Liver (tissue), 9 donors: ENCODE measurements around the gene TMEM131. TPM values are rescaled to one million over a fixed set of nuclear protein-coding genes. Genes with fewer than 3 reads are reported as not detected.

ENCODE experiments used
- DNase-seq: peaks from one replicate; pipeline ENCODE4 v3.0.0-alpha.2; 2017; ENCODE audit warnings: low spot score
- H3K27ac ChIP-seq, 2 donors: one replicate each; pipeline ENCODE4 v1.7.0; 2013; ENCODE audit warnings: inconsistent platforms in 2 of 2, low read length in 2 of 2, control low read depth in 1 of 2, low read depth in 1 of 2, mild to moderate bottlenecking in 1 of 2
- H3K27me3 ChIP-seq, 4 donors: one replicate each; pipeline versions ENCODE4 v1.6.1 to v1.7.0; 2013; ENCODE audit warnings: low read length in 3 of 4, inconsistent platforms in 1 of 4, mild to moderate bottlenecking in 1 of 4, moderate library complexity in 1 of 4; ENCODE audit not compliant: control insufficient read depth in 4 of 4, insufficient read depth in 4 of 4
- H3K36me3 ChIP-seq, 4 donors: one replicate each; pipeline versions ENCODE4 v1.6.1 to v1.7.0; 2013; ENCODE audit warnings: low read length in 3 of 4, mild to moderate bottlenecking in 3 of 4, low read depth in 1 of 4, moderate library complexity in 1 of 4; ENCODE audit not compliant: control insufficient read depth in 4 of 4, insufficient read depth in 3 of 4
- H3K4me1 ChIP-seq, 4 donors: one replicate each; pipeline versions ENCODE4 v1.6.1 to v1.7.0; 2013; ENCODE audit warnings: low read length in 3 of 4, mild to moderate bottlenecking in 3 of 4, moderate library complexity in 1 of 4; ENCODE audit not compliant: control insufficient read depth in 4 of 4, insufficient read depth in 4 of 4
- H3K4me3 ChIP-seq, 3 donors: one replicate each; pipeline versions ENCODE4 v1.6.1 to v1.7.0; 2013; ENCODE audit warnings: low read length in 3 of 3, control low read depth in 1 of 3, low read depth in 1 of 3, mild to moderate bottlenecking in 1 of 3
- H3K9ac ChIP-seq, 2 donors: one replicate each; pipeline ENCODE4 v1.7.0; 2013; ENCODE audit warnings: low read length in 2 of 2, mild to moderate bottlenecking in 2 of 2, moderate library complexity in 2 of 2, control low read depth in 1 of 2, low read depth in 1 of 2
- H3K9me3 ChIP-seq, 4 donors: one replicate each; pipeline versions ENCODE4 v1.6.1 to v1.7.0; 2013; ENCODE audit warnings: low read length in 3 of 4; ENCODE audit not compliant: control insufficient read depth in 4 of 4
- ATF3 ChIP-seq: IDR thresholded peaks from 2 replicates; pipeline ENCODE4 v1.6.1; 2016; ENCODE audit warnings: antibody characterized with exemption
- CTCF ChIP-seq: fragments of 150-350 bp; IDR thresholded peaks from 2 replicates; pipeline ENCODE4 v1.5.1; 2017; ENCODE audit warnings: improper control_type of control experiment, low read depth, low read length; ENCODE audit not compliant: missing input control
- EGR1 ChIP-seq, 2 donors: IDR thresholded peaks; 2 replicates each; pipeline ENCODE4 v1.6.1; 2016 to 2018; ENCODE audit warnings: antibody characterized with exemption in 2 of 2, low read depth in 2 of 2
- FOXA1 ChIP-seq: IDR thresholded peaks from 2 replicates; pipeline ENCODE4 v1.6.1; 2016; ENCODE audit warnings: antibody characterized with exemption
- FOXA2 ChIP-seq: IDR thresholded peaks from 2 replicates; pipeline ENCODE4 v1.6.1; 2016; ENCODE audit warnings: antibody characterized with exemption
- GABPA ChIP-seq, 2 donors: IDR thresholded peaks in 1 of 2; conservative IDR thresholded peaks in 1 of 2; 2 replicates each; pipeline ENCODE4 v1.6.1; 2016; ENCODE audit warnings: antibody characterized with exemption in 2 of 2, mild to moderate bottlenecking in 1 of 2, moderate library complexity in 1 of 2
- HNF4A ChIP-seq, 2 donors: conservative IDR thresholded peaks; 2 replicates each; pipeline ENCODE4 v1.6.1; 2016; ENCODE audit warnings: antibody characterized with exemption in 2 of 2, mild to moderate bottlenecking in 2 of 2
- HNF4G ChIP-seq: IDR thresholded peaks from 2 replicates; pipeline ENCODE4 v1.6.1; 2016; ENCODE audit warnings: antibody characterized with exemption
- JUND ChIP-seq, 2 donors: IDR thresholded peaks; 2 replicates each; pipeline ENCODE4 v1.6.1; 2016; ENCODE audit warnings: antibody characterized with exemption in 2 of 2
- MAX ChIP-seq: IDR thresholded peaks from 2 replicates; pipeline ENCODE4 v1.6.1; 2016; ENCODE audit warnings: antibody characterized with exemption
- NR2F2 ChIP-seq: IDR thresholded peaks from 2 replicates; pipeline ENCODE4 v1.6.1; 2016; ENCODE audit warnings: antibody characterized with exemption
- RAD21 ChIP-seq, 2 donors: IDR thresholded peaks; 2 replicates each; pipeline ENCODE4 v1.6.1; 2016; ENCODE audit warnings: antibody characterized with exemption in 2 of 2, mild to moderate bottlenecking in 2 of 2
- REST ChIP-seq: IDR thresholded peaks from 2 replicates; pipeline ENCODE4 v1.6.1; 2016; ENCODE audit warnings: antibody characterized with exemption, mild to moderate bottlenecking
- RXRA ChIP-seq, 2 donors: IDR thresholded peaks; 2 replicates each; pipeline ENCODE4 v1.6.1; 2017 to 2018; ENCODE audit warnings: antibody characterized with exemption in 2 of 2, mild to moderate bottlenecking in 1 of 2
- SP1 ChIP-seq: IDR thresholded peaks from 2 replicates; pipeline ENCODE4 v1.6.1; 2018; ENCODE audit warnings: antibody characterized with exemption, mild to moderate bottlenecking
- TAF1 ChIP-seq: conservative IDR thresholded peaks from 2 replicates; pipeline ENCODE4 v1.6.1; 2016; ENCODE audit warnings: antibody characterized with exemption, mild to moderate bottlenecking
- YY1 ChIP-seq: IDR thresholded peaks from 2 replicates; pipeline ENCODE4 v1.6.1; 2016; ENCODE audit warnings: antibody characterized with exemption, mild to moderate bottlenecking
- ZBTB33 ChIP-seq: IDR thresholded peaks from 2 replicates; pipeline ENCODE4 v1.6.1; 2016; ENCODE audit warnings: antibody characterized with exemption
- WGBS: extraction: QIAGEN DNeasy Blood & Tissue Kit; methylation state at CpG from one replicate; pipeline ENCODE4 v1.1.7; 2013; 5-methylcytosine and 5-hydroxymethylcytosine counted together
- polyA plus RNA-seq, 2 donors: library from polyadenylated mRNA; stranded (reverse) in 1 of 2; unstranded in 1 of 2; fragments of 200-250 nt in 1 of 2; fragments of >200 nt in 1 of 2; fragmentation: Nextera tagmentation in 1 of 2; extraction: Ambion mirVana in 1 of 2; gene quantifications; one replicate each; pipeline versions ENCODE4 v1.2.1 to v1.2.3, GENCODE V29; 2013 to 2015
- total RNA-seq, 2 donors: library from RNA; depleted of rRNA; stranded (reverse); fragments of >200 nt; gene quantifications; one replicate each; pipeline ENCODE4 v1.2.3, GENCODE V29; 2014
- donor health status: healthy.
- donor health status: healthy.
- donor health status: healthy.
- donor health status: healthy.
- donor health status: healthy.

TMEM131 gene
- total and polyA plus RNA-seq, 4 donors, result 6.1 to 22.8 (median 11.2) TPM

- Histone ChIP-seq H3K4me3 (no peak overlapping the region), H3K9ac (no peak overlapping the region), H3K27ac (no peak overlapping the region), H3K4me1 (no peaks in the 10 kb centered on the region), H3K36me3 (peaks cover 13 to 80% (median 47%) of the 10 kb centered on the region in 4 donors), H3K27me3 (no peaks in the 10 kb centered on the region), H3K9me3 (no peaks in the 10 kb centered on the region)
- 85% methylated on average over 23 of the region's 23 CpGs for WGBS
- DNase-seq, result no peak
- TF ChIP-seq ATF3 (no peak), FOXA2 (no peak), SP1 (no peak), JUND (IDR thresholded peaks at IDR 0.05) (no peak), RXRA (IDR thresholded peaks at IDR 0.05) (no peak), CTCF (no peak), TAF1 (no peak), HNF4G (no peak), FOXA1 (no peak), ZBTB33 (no peak), RAD21 (IDR thresholded peaks at IDR 0.05) (no peak), EGR1 (IDR thresholded peaks at IDR 0.05; ENCODE audit: low read depth in 2 of 2) (no peak), MAX (no peak), HNF4A (conservative IDR thresholded peaks at IDR 0.05) (no peak), GABPA (IDR thresholded peaks at IDR 0.05 in 1 of 2, conservative IDR thresholded peaks at IDR 0.05 in 1 of 2) (no peak)
Observed at GRCh38 chr2:97761192-97761591, 234.6 kb downstream of the TMEM131 start.

- Histone ChIP-seq H3K27ac (no peak overlapping the region), H3K4me1 (no peaks in the 10 kb centered on the region), H3K36me3 (peaks cover 13 to 81% (median 45%) of the 10 kb centered on the region in 4 donors), H3K9me3 (no peaks in the 10 kb centered on the region), H3K4me3 (no peak overlapping the region), H3K9ac (no peak overlapping the region), H3K27me3 (no peaks in the 10 kb centered on the region)
- no peak for DNase-seq
- WGBS, result 97% methylated on average over 17 of the region's 17 CpGs
- TF ChIP-seq MAX, result no peak
- no peak for TF ChIP-seq RXRA (IDR thresholded peaks at IDR 0.05)
- TF ChIP-seq ATF3, result no peak
- TF ChIP-seq JUND (IDR thresholded peaks at IDR 0.05), result no peak
- TF ChIP-seq TAF1, result no peak
- no peak for TF ChIP-seq REST
- no peak for TF ChIP-seq RAD21 (IDR thresholded peaks at IDR 0.05)
- no peak for TF ChIP-seq FOXA1
- TF ChIP-seq CTCF, result no peak
- no peak for TF ChIP-seq YY1
- TF ChIP-seq SP1, result no peak
- TF ChIP-seq EGR1 (IDR thresholded peaks at IDR 0.05; ENCODE audit: low read depth in 2 of 2), result no peak
- TF ChIP-seq GABPA (IDR thresholded peaks at IDR 0.05 in 1 of 2, conservative IDR thresholded peaks at IDR 0.05 in 1 of 2), result no peak
- no peak for TF ChIP-seq HNF4G
- no peak for TF ChIP-seq HNF4A (conservative IDR thresholded peaks at IDR 0.05)
- no peak for TF ChIP-seq FOXA2
- no peak for TF ChIP-seq NR2F2
Observed at GRCh38 chr2:97760480-97761049, 235.2 kb downstream of the TMEM131 start.
